GM12878 (cell line): ENCODE results near the gene NHLRC4.

Experiments
- EP300 ChIP-seq, 2 experiments: fragments of 150-350 bp in 1 of 2; IDR thresholded peaks; 2 replicates each; pipeline ENCODE4 v1.6.1; 2011 to 2012; ENCODE audit warnings: low read depth in 2 of 2, low read length in 2 of 2, borderline replicate concordance in 1 of 2, improper control_type of control experiment in 1 of 2, inconsistent platforms in 1 of 2; ENCODE audit not compliant: control insufficient read depth in 1 of 2
- POLR2AphosphoS5 ChIP-seq: IDR thresholded peaks from 2 replicates; pipeline ENCODE4 v1.6.1; 2011; ENCODE audit warnings: mild to moderate bottlenecking, low read length, inconsistent platforms
- RAD21 ChIP-seq: IDR thresholded peaks from 2 replicates; pipeline ENCODE4 v1.6.1; 2011; ENCODE audit warnings: mild to moderate bottlenecking, low read depth, low read length, moderate library complexity; ENCODE audit not compliant: insufficient read depth
- RFX5 ChIP-seq: IDR thresholded peaks from 2 replicates; pipeline ENCODE4 v1.6.1; 2011; ENCODE audit warnings: low read depth, low read length, improper control_type of control experiment
- RUNX3 ChIP-seq: IDR thresholded peaks from 2 replicates; pipeline ENCODE4 v1.6.1; 2012; ENCODE audit warnings: low read length, inconsistent platforms
- SMC3 ChIP-seq: IDR thresholded peaks from 2 replicates; pipeline ENCODE4 v1.6.1; 2011; ENCODE audit warnings: low read length, improper control_type of control experiment, borderline replicate concordance
- SREBF1 ChIP-seq: IDR thresholded peaks from 2 replicates; pipeline ENCODE4 v1.6.1; 2012; ENCODE audit warnings: mild to moderate bottlenecking, low read length
- TAF1 ChIP-seq: IDR thresholded peaks from 2 replicates; pipeline ENCODE4 v1.6.1; 2011; ENCODE audit warnings: mild to moderate bottlenecking, low read depth, low read length, borderline replicate concordance
- WRNIP1 ChIP-seq: IDR thresholded peaks from 2 replicates; pipeline ENCODE4 v1.6.1; 2011; ENCODE audit warnings: low read depth, low read length, improper control_type of control experiment, borderline replicate concordance
- TF ChIP-seq, protein P1 (sequence below), 3 experiments: IDR thresholded peaks in 2 of 3; conservative IDR thresholded peaks in 1 of 3; 2 replicates each; pipeline ENCODE4 v1.5.1; 2011; ENCODE audit warnings: low read depth in 3 of 3, low read length in 3 of 3, mild to moderate bottlenecking in 3 of 3, control low read depth in 2 of 3, moderate library complexity in 2 of 3, inconsistent platforms in 1 of 3, mixed read lengths in 1 of 3; ENCODE audit not compliant: control insufficient read depth in 2 of 3, insufficient read depth in 1 of 3; ENCODE audit errors: extremely low read depth in 1 of 3

DNA sequence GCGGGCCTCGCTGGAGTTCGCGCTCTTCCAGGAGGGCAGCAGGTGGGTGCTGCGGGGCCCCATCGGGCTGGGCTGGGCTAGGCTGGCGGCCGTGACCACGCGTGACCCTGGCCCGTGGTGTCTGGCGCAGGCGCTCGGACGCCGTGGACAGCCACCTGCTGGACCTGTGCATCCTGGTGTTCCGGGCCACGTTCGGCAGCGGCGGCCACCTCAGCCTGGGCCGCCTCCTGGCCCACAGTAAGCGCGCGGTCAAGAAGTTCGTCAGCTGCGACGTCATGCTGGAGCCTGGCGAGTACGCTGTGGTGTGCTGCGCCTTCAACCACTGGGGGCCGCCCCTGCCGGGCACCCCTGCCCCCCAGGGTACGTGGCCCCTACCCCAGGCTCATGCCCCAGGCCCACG lies 14.6 kb upstream of the NHLRC4 start:
- TF ChIP-seq, protein P1, sequence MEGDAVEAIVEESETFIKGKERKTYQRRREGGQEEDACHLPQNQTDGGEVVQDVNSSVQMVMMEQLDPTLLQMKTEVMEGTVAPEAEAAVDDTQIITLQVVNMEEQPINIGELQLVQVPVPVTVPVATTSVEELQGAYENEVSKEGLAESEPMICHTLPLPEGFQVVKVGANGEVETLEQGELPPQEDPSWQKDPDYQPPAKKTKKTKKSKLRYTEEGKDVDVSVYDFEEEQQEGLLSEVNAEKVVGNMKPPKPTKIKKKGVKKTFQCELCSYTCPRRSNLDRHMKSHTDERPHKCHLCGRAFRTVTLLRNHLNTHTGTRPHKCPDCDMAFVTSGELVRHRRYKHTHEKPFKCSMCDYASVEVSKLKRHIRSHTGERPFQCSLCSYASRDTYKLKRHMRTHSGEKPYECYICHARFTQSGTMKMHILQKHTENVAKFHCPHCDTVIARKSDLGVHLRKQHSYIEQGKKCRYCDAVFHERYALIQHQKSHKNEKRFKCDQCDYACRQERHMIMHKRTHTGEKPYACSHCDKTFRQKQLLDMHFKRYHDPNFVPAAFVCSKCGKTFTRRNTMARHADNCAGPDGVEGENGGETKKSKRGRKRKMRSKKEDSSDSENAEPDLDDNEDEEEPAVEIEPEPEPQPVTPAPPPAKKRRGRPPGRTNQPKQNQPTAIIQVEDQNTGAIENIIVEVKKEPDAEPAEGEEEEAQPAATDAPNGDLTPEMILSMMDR (IDR thresholded peaks at IDR 0.05 in 2 of 3, conservative IDR thresholded peaks at IDR 0.05 in 1 of 3; ENCODE audit: control insufficient read depth in 2 of 3, extremely low read depth in 1 of 3, insufficient read depth in 1 of 3, low read depth in 3 of 3, low read length in 3 of 3), result no peak
- TF ChIP-seq POLR2AphosphoS5 (no peak), EP300 (IDR thresholded peaks at IDR 0.05; ENCODE audit: borderline replicate concordance in 1 of 2, control insufficient read depth in 1 of 2, low read depth in 2 of 2, low read length in 2 of 2) (no peak), SREBF1 (no peak), WRNIP1 (no peak), RFX5 (no peak), TAF1 (no peak), RUNX3 (no peak), SMC3 (no peak), RAD21 (no peak)
